Measurements from ENCODE around the gene CTSA. TPM values are rescaled to one million over a fixed set of nuclear protein-coding genes. Genes with fewer than 3 reads are reported as not detected.

Gene CTSA
- total and polyA plus RNA-seq, 5 donors from 2014 or later, result 104 to 190 (median 158) TPM

GRCh38 chr20:45883100-45883469 is 8.1 kb upstream of the CTSA start:
- no peak overlapping the region for H3K4me3 ChIP-seq (ENCODE audit: low read depth, low read length)
- H3K4me1 Mint-ChIP-seq, result peaks cover 22 to 51% (median 29%) of the 10 kb centered on the region in 4 donors
- H3K27me3 Mint-ChIP-seq, result no peaks in the 10 kb centered on the region
- no peak overlapping the region for H3K27ac ChIP-seq (ENCODE audit: insufficient read depth, low read length, poor library complexity, severe bottlenecking)
- peaks cover 17% of the 10 kb centered on the region for H3K36me3 ChIP-seq (ENCODE audit: control insufficient read depth, insufficient read depth, low read length)
- H3K27ac Mint-ChIP-seq, result peak overlapping the region in 1 of 3 donors; percentile 32
- H3K36me3 Mint-ChIP-seq, result peaks cover 18% of the 10 kb centered on the region
- ATAC-seq (ENCODE audit: low read depth in 2 of 2) (no peak), DNase-seq (no peak)
- H3K4me1 ChIP-seq (ENCODE audit: control insufficient read depth, insufficient read depth, low read length, poor library complexity, severe bottlenecking), result peaks cover 35% of the 10 kb centered on the region
- H3K27me3 ChIP-seq (ENCODE audit: control insufficient read depth, insufficient read depth, low read length), result no peaks in the 10 kb centered on the region
- no peaks in the 10 kb centered on the region for H3K9me3 Mint-ChIP-seq
- peak overlapping the region; percentile 51 to 87 (median 59) for H3K4me3 Mint-ChIP-seq
- H3K9me3 ChIP-seq (ENCODE audit: control insufficient read depth in 2 of 2, low read length in 2 of 2), result no peaks in the 10 kb centered on the region

GRCh38 chr20:45886590-45887345 is 4.4 kb upstream of the CTSA start:
- Mint-ChIP-seq H3K36me3 (peaks cover 18% of the 10 kb centered on the region), H3K4me1 (peaks cover 19 to 65% (median 26%) of the 10 kb centered on the region in 4 donors), H3K27ac (peak overlapping the region in 1 of 3 donors; percentile 77), H3K9me3 (no peaks in the 10 kb centered on the region), H3K4me3 (peak overlapping the region in 1 of 4 donors; percentile 61), H3K27me3 (no peaks in the 10 kb centered on the region)
- DNase-seq (no peak), ATAC-seq (ENCODE audit: low read depth in 2 of 2) (no peak)
- no peaks in the 10 kb centered on the region for H3K27me3 ChIP-seq (ENCODE audit: control insufficient read depth, insufficient read depth, low read length)
- no peak overlapping the region for H3K27ac ChIP-seq (ENCODE audit: insufficient read depth, low read length, poor library complexity, severe bottlenecking)
- H3K4me3 ChIP-seq (ENCODE audit: low read depth, low read length), result no peak overlapping the region
- H3K4me1 ChIP-seq (ENCODE audit: control insufficient read depth, insufficient read depth, low read length, poor library complexity, severe bottlenecking), result peaks cover 46% of the 10 kb centered on the region
- H3K36me3 ChIP-seq (ENCODE audit: control insufficient read depth, insufficient read depth, low read length), result peaks cover 16% of the 10 kb centered on the region
- H3K9me3 ChIP-seq (ENCODE audit: control insufficient read depth in 2 of 2, low read length in 2 of 2), result no peaks in the 10 kb centered on the region

- H3K9me3 Mint-ChIP-seq, result no peaks in the 10 kb centered on the region
- Histone ChIP-seq H3K4me3 (ENCODE audit: low read depth, low read length) (no peak within 1 kb of the TSS), H3K27ac (ENCODE audit: insufficient read depth, low read length, poor library complexity, severe bottlenecking) (no peak within 1 kb of the TSS), H3K9me3 (ENCODE audit: control insufficient read depth in 2 of 2, low read length in 2 of 2) (no peaks in the 10 kb centered on the region), H3K36me3 (ENCODE audit: control insufficient read depth, insufficient read depth, low read length) (peaks cover 16% of the 10 kb centered on the region), H3K4me1 (ENCODE audit: control insufficient read depth, insufficient read depth, low read length, poor library complexity, severe bottlenecking) (peaks cover 46% of the 10 kb centered on the region), H3K27me3 (ENCODE audit: control insufficient read depth, insufficient read depth, low read length) (no peaks in the 10 kb centered on the region)
- no peak for ATAC-seq (ENCODE audit: low read depth in 2 of 2)
- DNase-seq, result no peak
- no peaks in the 10 kb centered on the region for H3K27me3 Mint-ChIP-seq
- peak within 1 kb of the TSS in 3 of 4 donors; percentile 3 to 61 (median 26) for H3K4me3 Mint-ChIP-seq
- peaks cover 18 to 66% (median 24%) of the 10 kb centered on the region in 4 donors for H3K4me1 Mint-ChIP-seq
- H3K36me3 Mint-ChIP-seq, result peaks cover 18% of the 10 kb centered on the region
- peak within 1 kb of the TSS in 1 of 3 donors; percentile 92 for H3K27ac Mint-ChIP-seq
These were observed 3.8 kb upstream of the CTSA start, which contains the start of gene SPATA25 for GRCh38 chr20:45887346-45887715. SPATA25 (minus strand) TSS chr20:45887622; CDS start chr20:45887590, 32 bp downstream.

- H3K4me1 Mint-ChIP-seq, result peaks cover 19 to 66% (median 27%) of the 10 kb centered on the region in 4 donors
- H3K27ac Mint-ChIP-seq, result no peak overlapping the region
- H3K9me3 Mint-ChIP-seq, result no peaks in the 10 kb centered on the region
- Histone ChIP-seq H3K27me3 (ENCODE audit: control insufficient read depth, insufficient read depth, low read length) (no peaks in the 10 kb centered on the region), H3K4me1 (ENCODE audit: control insufficient read depth, insufficient read depth, low read length, poor library complexity, severe bottlenecking) (peaks cover 52% of the 10 kb centered on the region), H3K4me3 (ENCODE audit: low read depth, low read length) (no peak overlapping the region), H3K27ac (ENCODE audit: insufficient read depth, low read length, poor library complexity, severe bottlenecking) (no peak overlapping the region), H3K36me3 (ENCODE audit: control insufficient read depth, insufficient read depth, low read length) (peaks cover 8% of the 10 kb centered on the region), H3K9me3 (ENCODE audit: control insufficient read depth in 2 of 2, low read length in 2 of 2) (no peaks in the 10 kb centered on the region)
- H3K4me3 Mint-ChIP-seq, result peak overlapping the region in 2 of 4 donors; percentile 26 to 94
- H3K27me3 Mint-ChIP-seq, result no peaks in the 10 kb centered on the region
- DNase-seq (no peak), ATAC-seq (ENCODE audit: low read depth in 2 of 2) (no peak)
- peaks cover 11% of the 10 kb centered on the region for H3K36me3 Mint-ChIP-seq
These were observed 2.5 kb upstream of the CTSA start for GRCh38 chr20:45888681-45889080.

GRCh38 chr20:45890077-45890984 is 804 bp upstream of the CTSA start:
- Mint-ChIP-seq H3K4me3 (peak overlapping the region; percentile 93 to 94 (median 94)), H3K36me3 (peaks cover 14% of the 10 kb centered on the region), H3K9me3 (no peaks in the 10 kb centered on the region), H3K4me1 (peaks cover 15 to 63% (median 27%) of the 10 kb centered on the region in 4 donors), H3K27me3 (no peaks in the 10 kb centered on the region), H3K27ac (peak overlapping the region; percentile 89 to 97 (median 95))
- Histone ChIP-seq H3K9me3 (ENCODE audit: control insufficient read depth in 2 of 2, low read length in 2 of 2) (no peaks in the 10 kb centered on the region), H3K4me1 (ENCODE audit: control insufficient read depth, insufficient read depth, low read length, poor library complexity, severe bottlenecking) (peaks cover 36% of the 10 kb centered on the region), H3K27me3 (ENCODE audit: control insufficient read depth, insufficient read depth, low read length) (no peaks in the 10 kb centered on the region), H3K4me3 (ENCODE audit: low read depth, low read length) (peak overlapping the region; percentile 50), H3K27ac (ENCODE audit: insufficient read depth, low read length, poor library complexity, severe bottlenecking) (peak overlapping the region; percentile 67), H3K36me3 (ENCODE audit: control insufficient read depth, insufficient read depth, low read length) (peaks cover 11% of the 10 kb centered on the region)
- peak; percentile 37 to 38 for ATAC-seq (ENCODE audit: low read depth in 2 of 2)
- peak in 2 of 3 donors; percentile 52 to 66 for DNase-seq

GRCh38 chr20:45892049-45892825 is 1.1 kb downstream of the CTSA start:
- DNase-seq (no peak), ATAC-seq (ENCODE audit: low read depth in 2 of 2) (no peak)
- Histone ChIP-seq H3K4me1 (ENCODE audit: control insufficient read depth, insufficient read depth, low read length, poor library complexity, severe bottlenecking) (peaks cover 35% of the 10 kb centered on the region), H3K9me3 (ENCODE audit: control insufficient read depth in 2 of 2, low read length in 2 of 2) (no peaks in the 10 kb centered on the region), H3K27me3 (ENCODE audit: control insufficient read depth, insufficient read depth, low read length) (no peaks in the 10 kb centered on the region), H3K4me3 (ENCODE audit: low read depth, low read length) (peak overlapping the region; percentile 73), H3K36me3 (ENCODE audit: control insufficient read depth, insufficient read depth, low read length) (peaks cover 23% of the 10 kb centered on the region), H3K27ac (ENCODE audit: insufficient read depth, low read length, poor library complexity, severe bottlenecking) (peak overlapping the region; percentile 67)
- H3K4me3 Mint-ChIP-seq, result peak overlapping the region; percentile 93 to 94 (median 94)
- peaks cover 15% of the 10 kb centered on the region for H3K36me3 Mint-ChIP-seq
- H3K4me1 Mint-ChIP-seq, result peaks cover 15 to 55% (median 27%) of the 10 kb centered on the region in 4 donors
- no peaks in the 10 kb centered on the region for H3K9me3 Mint-ChIP-seq
- H3K27me3 Mint-ChIP-seq, result no peaks in the 10 kb centered on the region
- peak overlapping the region; percentile 61 to 89 (median 80) for H3K27ac Mint-ChIP-seq
